Activated T-cell treated with anti-CD3 and anti-CD28 coated beads, Interleukin-2, amount 50 U/mL, for 1 hour (primary cell): ENCODE results near the gene SDCCAG8.
A peak's percentile ranks its signal among the peaks of the same experiment; 100 is the strongest.
"Not testable (repeated sequence)": the region's sequence is repeated elsewhere in the genome, so short reads cannot be mapped to it uniquely, and the experiment has no call there.

Source experiments
- DNase-seq: peaks from one replicate; pipeline ENCODE4 v3.0.0-alpha.2; 2020

Gene SDCCAG8

GRCh38 chr1:243255791-243256512 is at the start of gene SDCCAG8:
Gene SDCCAG8 (plus strand): TSS chr1:243256041. CDS start chr1:243256174, 133 bp downstream.
- DNase-seq, result peak; percentile 90

- DNase-seq, result not testable (repeated sequence)
Observed at GRCh38 chr1:243211984-243212383, 43.9 kb upstream of the SDCCAG8 start.

GRCh38 chr1:243213045-243213787 is 42.6 kb upstream of the SDCCAG8 start:
- no peak for DNase-seq

DNA sequence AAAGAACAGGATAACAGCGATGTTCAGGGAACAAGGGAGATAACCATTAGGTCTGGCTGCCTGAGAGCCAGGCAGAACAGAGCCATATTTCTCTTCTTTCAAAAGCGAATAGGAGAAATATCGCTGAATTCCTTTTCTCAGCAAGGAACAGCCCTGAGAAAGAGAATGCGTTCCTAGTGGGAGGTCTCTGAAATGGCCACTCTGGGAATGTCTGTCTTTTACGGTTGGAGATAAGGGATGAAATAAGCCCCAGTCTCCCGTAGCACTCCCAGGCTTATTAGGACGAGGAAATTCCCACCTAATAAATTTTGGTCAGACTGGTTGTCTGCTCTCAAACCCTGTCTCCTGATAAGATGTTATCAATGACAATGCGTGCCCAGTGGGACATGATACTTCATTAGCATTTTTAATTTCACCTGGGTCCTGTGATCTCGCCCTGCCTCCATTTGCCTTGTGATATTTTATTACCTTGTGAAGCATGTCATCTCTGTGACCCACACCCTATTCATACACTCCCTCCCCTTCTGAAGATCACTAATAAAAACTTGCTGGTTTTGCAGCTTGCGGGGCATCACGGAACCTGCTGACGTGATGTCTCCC is 40.5 kb upstream of the SDCCAG8 start:
- not testable (repeated sequence) for DNase-seq

GRCh38 chr1:243216741-243217140 is 39.1 kb upstream of the SDCCAG8 start:
- DNase-seq, result no peak

GRCh38 chr1:243217349-243217748 is 38.5 kb upstream of the SDCCAG8 start:
- DNase-seq, result no peak

GRCh38 chr1:243218059-243218458 is 37.8 kb upstream of the SDCCAG8 start:
- DNase-seq, result no peak

- DNase-seq, result no peak
Observed at GRCh38 chr1:243227622-243228021, 28.2 kb upstream of the SDCCAG8 start.

- DNase-seq, result no peak
Observed at GRCh38 chr1:243229526-243229925, 26.3 kb upstream of the SDCCAG8 start.

DNA sequence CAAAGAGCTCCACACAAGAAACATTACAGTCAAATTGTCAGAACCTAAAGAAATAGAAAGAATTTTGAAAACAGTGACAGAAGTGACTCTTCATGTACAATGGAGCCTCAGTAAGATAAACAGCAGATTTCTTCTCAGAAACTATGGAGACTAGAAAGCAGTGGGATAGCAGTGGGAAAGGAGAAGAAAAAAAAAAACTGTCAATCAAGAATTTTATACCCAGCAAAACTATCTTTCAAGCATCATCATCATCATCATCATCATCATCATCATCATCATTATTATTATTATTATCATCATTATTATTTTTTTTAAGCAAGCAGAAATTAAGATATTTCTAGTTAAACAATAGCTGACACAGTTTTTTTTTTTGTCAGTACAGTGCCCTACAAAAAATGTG is 24.9 kb upstream of the SDCCAG8 start:
- DNase-seq, result no peak

DNA sequence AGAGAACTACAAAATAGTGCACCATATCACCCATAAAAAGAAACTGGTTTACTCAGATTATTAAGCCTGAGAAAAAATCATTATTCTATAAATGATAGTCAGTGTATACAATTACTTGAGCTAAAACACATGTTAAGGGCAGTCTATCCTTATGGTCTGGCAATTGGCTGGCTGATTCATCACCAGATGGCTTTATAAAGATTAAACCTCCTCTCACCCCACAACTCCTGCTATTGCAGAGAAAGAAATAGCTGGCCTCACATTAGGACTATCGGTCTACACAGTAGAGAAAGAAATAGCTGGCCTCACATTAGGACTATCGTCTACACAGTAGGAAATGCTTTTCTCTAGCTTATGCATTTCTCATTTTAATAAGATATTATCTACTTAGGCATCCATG is 21.9 kb upstream of the SDCCAG8 start:
- DNase-seq, result no peak

DNA sequence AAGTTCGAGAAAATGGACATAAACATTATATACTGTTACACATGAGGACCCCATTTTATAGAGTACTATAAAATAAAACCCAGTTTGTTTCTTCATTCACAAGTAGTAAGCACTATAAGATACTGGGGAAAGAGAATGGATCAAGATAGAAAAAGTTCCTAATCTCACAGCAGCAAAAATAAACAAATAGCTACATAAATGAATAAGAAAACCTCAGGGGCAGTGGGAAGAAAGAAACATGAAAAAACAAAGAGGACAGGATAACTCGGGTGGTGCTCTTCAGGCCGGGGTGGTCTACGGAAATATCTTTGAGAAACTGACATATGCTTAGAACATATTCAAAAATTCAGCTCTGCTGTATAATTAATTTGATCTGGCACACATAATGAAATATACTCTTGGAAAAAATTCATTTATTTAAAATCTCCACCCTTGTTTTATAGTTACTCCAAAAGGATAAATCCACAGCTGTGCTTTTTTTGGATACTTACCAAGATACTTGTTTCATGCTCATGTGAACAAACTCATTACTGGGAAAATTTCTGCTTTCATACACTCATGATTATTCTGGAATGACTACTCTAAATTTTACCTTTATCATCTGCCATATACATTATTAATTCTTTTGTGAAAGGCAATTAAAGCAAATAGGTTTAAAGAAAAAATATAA is 20.7 kb upstream of the SDCCAG8 start:
- DNase-seq, result no peak

DNA sequence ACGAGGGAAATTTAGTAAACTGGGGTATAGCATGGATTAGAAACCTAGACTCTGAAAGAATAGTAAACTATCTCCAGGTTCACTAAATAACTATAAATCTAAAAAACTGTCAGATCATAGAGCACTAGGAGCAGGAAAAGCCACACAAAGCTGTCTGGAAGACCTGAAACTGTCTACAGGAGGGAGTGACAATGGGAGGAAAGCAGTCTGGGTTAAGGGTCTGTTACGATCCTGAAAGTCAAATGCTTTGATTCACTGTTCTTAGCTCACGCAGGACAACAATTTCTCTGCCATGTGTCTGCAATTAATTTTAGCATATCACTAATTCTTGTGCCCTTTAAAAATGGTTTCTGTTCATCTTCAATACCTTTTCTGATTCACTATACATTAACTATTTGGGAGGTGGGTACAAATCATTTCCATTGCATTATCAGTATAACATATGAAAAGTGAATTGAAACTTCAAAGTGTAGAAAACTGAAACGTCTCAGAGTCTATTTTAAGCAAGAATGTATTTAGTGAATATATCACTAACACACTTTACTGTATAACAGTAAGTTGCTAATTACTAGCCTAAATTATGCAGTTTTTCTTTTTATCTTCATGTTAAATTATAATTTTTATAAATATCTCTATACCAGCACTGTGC is 19.1 kb upstream of the SDCCAG8 start:
- DNase-seq, result no peak

- DNase-seq, result no peak
Observed at GRCh38 chr1:243244432-243244841, 11.4 kb upstream of the SDCCAG8 start.

DNA sequence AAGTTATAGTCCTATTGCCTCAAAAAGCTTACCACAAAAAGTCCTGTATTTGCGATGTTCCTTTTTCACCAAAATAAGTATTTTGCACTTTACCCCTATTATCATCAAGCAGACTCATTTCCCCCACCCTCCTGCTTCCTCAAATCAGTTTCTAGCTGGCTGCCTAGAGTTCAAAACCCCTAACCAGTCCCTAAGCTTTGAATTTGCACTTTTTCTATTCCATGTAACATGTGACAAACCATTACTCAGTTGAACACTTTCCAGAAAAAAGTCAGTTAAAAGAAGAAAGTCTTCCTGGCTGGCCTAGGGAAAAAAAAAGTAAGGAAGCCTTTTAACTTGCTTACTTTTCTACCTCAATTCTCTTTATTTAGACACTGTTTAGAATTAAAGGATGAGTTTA is 8.9 kb upstream of the SDCCAG8 start:
- DNase-seq, result no peak

DNA sequence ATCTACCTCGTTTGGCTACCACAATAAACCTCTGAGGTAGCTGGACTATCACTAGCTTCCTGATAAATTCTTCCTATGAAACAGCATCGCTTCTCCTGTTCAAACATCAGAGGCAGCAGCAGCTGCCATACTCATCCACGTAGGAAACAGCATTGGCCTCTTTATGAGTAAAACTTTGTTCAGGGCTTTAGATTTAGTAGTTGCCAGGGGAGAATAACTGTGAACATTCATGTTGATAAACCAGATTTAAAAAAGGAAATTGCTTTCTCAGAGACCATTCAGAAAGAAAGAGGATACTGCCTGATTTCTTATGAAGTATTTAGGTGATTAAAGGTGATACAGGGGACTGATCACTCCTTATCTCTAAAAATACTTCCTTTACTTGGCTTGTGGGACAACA is 7.9 kb upstream of the SDCCAG8 start:
- no peak for DNase-seq

- DNase-seq, result no peak
Observed at GRCh38 chr1:243249214-243249613, 6.6 kb upstream of the SDCCAG8 start.

DNA sequence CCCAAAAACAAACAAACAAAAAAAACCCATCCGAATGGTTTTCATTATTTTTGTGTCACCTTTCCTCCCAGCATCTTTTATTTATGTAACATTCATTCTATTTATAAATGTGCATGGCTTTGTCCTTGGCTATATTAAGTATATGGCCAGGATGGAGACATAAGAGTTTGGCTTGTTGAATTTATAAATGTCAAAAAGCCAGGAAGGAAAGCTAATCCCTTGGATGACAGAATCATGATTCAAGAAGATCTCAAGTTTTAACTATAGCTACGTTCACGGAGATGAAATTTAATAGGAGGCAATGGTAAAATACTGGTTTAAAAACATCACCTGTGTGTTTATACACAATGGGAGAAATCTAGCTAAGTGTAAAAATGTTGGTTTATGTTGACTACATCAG is 5.7 kb upstream of the SDCCAG8 start:
- DNase-seq, result no peak

- DNase-seq, result no peak
Observed at GRCh38 chr1:243251539-243251938, 4.3 kb upstream of the SDCCAG8 start.

- DNase-seq, result no peak
Observed at GRCh38 chr1:243253211-243253925, 2.5 kb upstream of the SDCCAG8 start.

GRCh38 chr1:243253926-243254232 is 2.0 kb upstream of the SDCCAG8 start:
- no peak for DNase-seq

GRCh38 chr1:243254233-243254926 is 1.5 kb upstream of the SDCCAG8 start:
- DNase-seq, result no peak
